ENCODE measurements around the gene ANKH. TPM values are rescaled to one million over a fixed set of nuclear protein-coding genes. Genes with fewer than 3 reads are reported as not detected.

The ANKH gene
- total and polyA plus RNA-seq, 4 experiments from 2014 or later: 34.1 to 165 (median 114) TPM

DNA sequence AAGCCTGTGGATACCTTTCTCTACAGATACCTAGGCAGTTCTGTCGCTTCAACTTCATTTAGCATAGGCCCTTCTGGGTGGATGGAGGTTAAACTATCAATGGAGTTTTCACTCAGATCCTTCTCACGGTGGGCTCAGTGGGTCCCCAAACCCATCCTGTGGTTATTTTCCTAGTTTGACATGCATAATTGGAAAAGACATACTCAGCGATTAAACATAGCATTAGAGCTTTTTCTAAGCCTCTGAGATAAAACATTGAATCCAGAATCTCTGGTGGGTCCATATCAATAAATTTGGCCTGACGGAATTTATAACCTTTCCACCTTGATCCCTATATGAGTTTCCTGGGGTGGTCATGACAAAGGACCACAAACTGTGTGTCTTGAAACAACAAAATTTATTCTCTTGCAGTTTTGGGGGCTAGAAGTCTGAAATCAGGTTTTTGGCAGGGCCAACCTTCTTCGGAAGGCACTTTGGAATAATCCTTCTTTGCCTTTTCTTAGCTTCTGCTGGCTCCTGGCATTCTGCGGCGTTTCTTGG, 208.8 kb downstream of the ANKH start:
- intact Hi-C loops (cut with micrococcal nuclease): loop anchor here (10.0 kb wide), 1 partner anchor 518 kb away; the partner anchor contains the start of gene TRIO
- Histone ChIP-seq H3K4me3 (ENCODE audit: low read length in 2 of 2) (no peak overlapping the region), H3K9me3 (ENCODE audit: control insufficient read depth in 1 of 2, low read length in 2 of 2) (no peaks in the 10 kb centered on the region), H3K27me3 (ENCODE audit: insufficient read depth, low read length) (no peaks in the 10 kb centered on the region), H3K36me3 (ENCODE audit: insufficient read depth, low read length) (no peaks in the 10 kb centered on the region), H3K4me1 (ENCODE audit: insufficient read depth, low read length) (peaks cover 44% of the 10 kb centered on the region), H3K27ac (ENCODE audit: low read depth, low read length) (no peak overlapping the region)
- Mint-ChIP-seq H3K4me1 (peaks cover 37 to 62% (median 48%) of the 10 kb centered on the region in 4 donors), H3K27me3 (no peaks in the 10 kb centered on the region), H3K9me3 (no peaks in the 10 kb centered on the region), H3K4me3 (peak overlapping the region in 4 of 8 donors; percentile 14 to 96 (median 94)), H3K27ac (peak overlapping the region; percentile 43 to 99 (median 93)), H3K36me3 (peaks cover 0 to 12% of the 10 kb centered on the region in 2 donors)
- POLR2A ChIA-PET (ENCODE audit: partially characterized antibody): interaction anchor here (2.1 to 3.3 kb wide), 2 partner anchors 67 to 80 kb away, joined by 5 to 13 read pairs; no protein-coding TSS in a partner anchor
- no peak for DNase-seq
- CTCF ChIA-PET (ENCODE audit: partially characterized antibody): interaction anchor here (1.0 to 1.6 kb wide), 2 partner anchors 14 to 46 kb away, joined by 3 to 6 read pairs; no protein-coding TSS in a partner anchor

DNA sequence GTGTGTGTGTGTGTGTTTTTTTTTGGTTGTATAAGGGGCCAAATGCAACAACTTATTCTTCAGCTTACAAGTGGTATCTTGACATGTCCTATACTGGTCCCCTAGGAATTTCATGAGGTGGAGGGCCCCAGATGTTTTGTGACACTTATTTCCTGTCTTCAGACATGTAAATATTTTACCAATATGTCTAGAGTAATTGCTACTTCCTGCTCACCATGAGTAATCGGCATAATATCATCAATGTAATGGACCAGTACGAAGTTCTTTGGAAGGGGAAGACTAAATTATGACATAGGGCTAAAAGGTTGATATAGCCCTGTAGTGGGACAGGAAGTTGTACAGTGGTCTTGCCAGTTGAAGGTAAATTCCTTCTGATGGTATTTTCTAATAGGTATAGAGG, 210.7 kb downstream of the ANKH start:
- POLR2A ChIA-PET (ENCODE audit: partially characterized antibody): no interaction called here
- CTCF ChIA-PET (ENCODE audit: partially characterized antibody): interaction anchor here (0.9 kb wide), 1 partner anchor 262 kb away, joined by 3 read pairs; no protein-coding TSS in a partner anchor

DNA sequence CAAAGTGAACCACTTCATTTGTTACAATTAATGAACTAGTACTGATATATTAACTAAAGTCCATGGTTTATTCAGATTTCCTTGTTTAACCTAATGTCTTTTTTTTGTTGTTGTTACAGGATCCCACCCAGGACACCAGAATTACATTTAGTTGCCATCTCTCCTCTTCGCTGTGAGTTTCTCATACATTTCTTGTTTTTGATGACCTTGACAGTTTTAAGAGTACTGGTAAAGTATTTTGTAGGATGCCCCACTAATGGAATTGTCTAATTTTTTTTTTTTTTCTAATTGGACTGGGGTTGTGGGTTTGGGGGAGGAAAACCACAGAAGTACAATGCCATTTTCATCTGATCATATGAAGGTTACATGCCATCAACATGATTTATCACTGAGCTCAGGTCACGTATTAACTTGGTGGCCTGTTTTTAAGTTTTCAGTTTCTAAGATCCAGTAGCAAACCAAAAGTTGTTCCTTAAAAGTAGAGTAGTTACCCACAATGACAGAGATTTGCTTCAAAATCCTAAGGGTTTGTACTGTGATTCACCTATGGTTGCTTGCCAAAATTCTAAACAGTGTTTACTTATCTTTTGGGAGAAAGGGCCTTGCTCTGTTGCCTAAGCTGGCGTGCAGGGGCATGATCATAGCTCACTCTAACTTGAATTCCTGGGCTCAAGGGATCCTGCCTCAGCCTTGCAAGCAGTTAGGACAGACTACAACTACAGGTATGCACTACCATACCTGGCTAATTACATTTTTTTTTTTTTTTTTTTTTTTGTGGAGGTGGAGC, 211.6 kb downstream of the ANKH start:
- H3K4me3 ChIP-seq (ENCODE audit: low read length in 2 of 2): no peak overlapping the region
- H3K27me3 ChIP-seq (ENCODE audit: insufficient read depth, low read length): no peaks in the 10 kb centered on the region
- peaks cover 20% of the 10 kb centered on the region for H3K4me1 ChIP-seq (ENCODE audit: insufficient read depth, low read length)
- ChIA-PET CTCF (ENCODE audit: partially characterized antibody) (no interaction called here), POLR2A (ENCODE audit: partially characterized antibody) (no interaction called here)
- no peaks in the 10 kb centered on the region for H3K36me3 ChIP-seq (ENCODE audit: insufficient read depth, low read length)
- Mint-ChIP-seq H3K4me1 (peaks cover 18 to 46% (median 30%) of the 10 kb centered on the region in 4 donors), H3K9me3 (no peaks in the 10 kb centered on the region), H3K36me3 (peaks cover 0 to 5% of the 10 kb centered on the region in 2 donors), H3K4me3 (no peak overlapping the region), H3K27ac (peak overlapping the region in 1 of 7 donors; percentile 60), H3K27me3 (no peaks in the 10 kb centered on the region)
- intact Hi-C loops (cut with micrococcal nuclease): loop anchor here (10.0 kb wide), 1 partner anchor 515 kb away; the partner anchor contains the start of gene TRIO
- H3K27ac ChIP-seq (ENCODE audit: low read depth, low read length): no peak overlapping the region
- DNase-seq: no peak
- no peaks in the 10 kb centered on the region for H3K9me3 ChIP-seq (ENCODE audit: control insufficient read depth in 1 of 2, low read length in 2 of 2)

More for the DNA sequence above, 210.7 kb downstream of the ANKH start:
- H3K27ac Mint-ChIP-seq: peak overlapping the region in 2 of 7 donors; percentile 29 to 83
- no peaks in the 10 kb centered on the region for H3K9me3 Mint-ChIP-seq
- H3K36me3 ChIP-seq (ENCODE audit: insufficient read depth, low read length): no peaks in the 10 kb centered on the region
- peaks cover 24% of the 10 kb centered on the region for H3K4me1 ChIP-seq (ENCODE audit: insufficient read depth, low read length)
- peaks cover 21 to 46% (median 32%) of the 10 kb centered on the region in 4 donors for H3K4me1 Mint-ChIP-seq
- H3K9me3 ChIP-seq (ENCODE audit: control insufficient read depth in 1 of 2, low read length in 2 of 2): no peaks in the 10 kb centered on the region
- no peak overlapping the region for H3K4me3 ChIP-seq (ENCODE audit: low read length in 2 of 2)
- DNase-seq: no peak
- intact Hi-C loops (cut with micrococcal nuclease): loop anchor here (10.0 kb wide), 1 partner anchor 516 kb away; the partner anchor contains the start of gene TRIO
- peaks cover 0 to 10% of the 10 kb centered on the region in 2 donors for H3K36me3 Mint-ChIP-seq
- no peak overlapping the region for H3K27ac ChIP-seq (ENCODE audit: low read depth, low read length)
- no peaks in the 10 kb centered on the region for H3K27me3 ChIP-seq (ENCODE audit: insufficient read depth, low read length)
- H3K4me3 Mint-ChIP-seq: peak overlapping the region in 1 of 8 donors; percentile 36
- no peaks in the 10 kb centered on the region for H3K27me3 Mint-ChIP-seq

DNA sequence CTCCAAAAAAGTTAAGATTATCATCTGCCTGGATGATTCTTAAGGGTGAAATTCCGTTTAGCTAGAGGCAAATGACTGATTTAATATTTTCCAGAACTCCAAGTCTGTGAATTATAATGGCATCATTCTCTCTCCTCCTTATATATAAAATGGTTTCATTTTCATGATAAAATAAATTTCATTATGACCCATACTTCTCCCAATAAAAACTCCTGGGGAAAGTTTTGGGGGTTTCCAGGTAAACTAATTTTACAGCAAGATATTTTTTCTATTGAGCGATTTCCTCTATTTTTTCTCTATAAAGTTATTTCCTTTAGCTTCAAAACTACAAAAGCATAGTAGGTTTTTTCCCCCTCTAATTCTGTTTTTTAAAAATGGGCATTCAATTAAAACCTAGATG, 214.7 kb downstream of the ANKH start:
- ChIA-PET CTCF (ENCODE audit: partially characterized antibody) (interaction anchor here (1.5 to 3.4 kb wide), 4 partner anchors 9 to 259 kb away, joined by 4 to 26 read pairs (median 6); no protein-coding TSS in a partner anchor), POLR2A (ENCODE audit: partially characterized antibody) (no interaction called here)
- H3K36me3 Mint-ChIP-seq: no peaks in the 10 kb centered on the region
- no peaks in the 10 kb centered on the region for H3K36me3 ChIP-seq (ENCODE audit: insufficient read depth, low read length)
- H3K9me3 Mint-ChIP-seq: no peaks in the 10 kb centered on the region
- no peak overlapping the region for H3K4me3 ChIP-seq (ENCODE audit: low read length in 2 of 2)
- no peaks in the 10 kb centered on the region for H3K9me3 ChIP-seq (ENCODE audit: control insufficient read depth in 1 of 2, low read length in 2 of 2)
- DNase-seq: no peak
- H3K4me1 Mint-ChIP-seq: peaks cover 6 to 24% (median 16%) of the 10 kb centered on the region in 4 donors
- intact Hi-C loops (cut with micrococcal nuclease): no loop called here
- no peak overlapping the region for H3K4me3 Mint-ChIP-seq
- peaks cover 5% of the 10 kb centered on the region for H3K4me1 ChIP-seq (ENCODE audit: insufficient read depth, low read length)
- H3K27me3 Mint-ChIP-seq: no peaks in the 10 kb centered on the region
- H3K27ac ChIP-seq (ENCODE audit: low read depth, low read length): no peak overlapping the region
- no peaks in the 10 kb centered on the region for H3K27me3 ChIP-seq (ENCODE audit: insufficient read depth, low read length)
- no peak overlapping the region for H3K27ac Mint-ChIP-seq

- ChIA-PET CTCF (ENCODE audit: partially characterized antibody) (interaction anchor here (0.9 to 2.6 kb wide), 8 partner anchors 10 to 349 kb away, joined by 3 to 9 read pairs (median 4); no protein-coding TSS in a partner anchor), POLR2A (ENCODE audit: partially characterized antibody) (interaction anchor here (1.1 to 1.5 kb wide), 2 partner anchors 9 to 255 kb away, joined by 3 to 5 read pairs; partner anchors contain the start of gene OTULIN)
- Mint-ChIP-seq H3K4me1 (peaks cover 1 to 17% (median 10%) of the 10 kb centered on the region in 4 donors), H3K27ac (peak overlapping the region in 1 of 7 donors; percentile 25), H3K36me3 (no peaks in the 10 kb centered on the region), H3K27me3 (peaks cover 0 to 2% of the 10 kb centered on the region in 2 donors), H3K4me3 (no peak overlapping the region), H3K9me3 (no peaks in the 10 kb centered on the region)
- H3K4me1 ChIP-seq (ENCODE audit: insufficient read depth, low read length): peaks cover 5% of the 10 kb centered on the region
- no peak for DNase-seq
- no peak overlapping the region for H3K27ac ChIP-seq (ENCODE audit: low read depth, low read length)
- no peaks in the 10 kb centered on the region for H3K9me3 ChIP-seq (ENCODE audit: control insufficient read depth in 1 of 2, low read length in 2 of 2)
- H3K27me3 ChIP-seq (ENCODE audit: insufficient read depth, low read length): no peaks in the 10 kb centered on the region
- no peak overlapping the region for H3K4me3 ChIP-seq (ENCODE audit: low read length in 2 of 2)
- intact Hi-C loops (cut with micrococcal nuclease): no loop called here
- H3K36me3 ChIP-seq (ENCODE audit: insufficient read depth, low read length): no peaks in the 10 kb centered on the region
Observed at GRCh38 chr5:14655146-14655741, 216.3 kb downstream of the ANKH start.

Small RNA genes within 50 kb of the gene (microRNA-seq; reads per million reads assigned to microRNA genes)
- gene MIR4637 (ENCODE audit: borderline microRNAs expressed, borderline number of aligned reads, borderline replicate concordance): not detected

Other genes with a start within 250 kb of the ANKH start
- 10 to 100 TPM; 59.4 to 69.0 TPM for gene OTULIN, start 207.1 kb downstream of the ANKH start, total RNA-seq
- 10 to 100 TPM; 12.1 to 20.4 TPM for gene OTULIN, start 207.1 kb downstream of the ANKH start, polyA plus RNA-seq